Measurements from ENCODE around the gene HOXC4. TPM values are rescaled to one million over a fixed set of nuclear protein-coding genes. Genes with fewer than 3 reads are reported as not detected.

HOXC4 gene
- total and polyA plus RNA-seq, 2 donors (not counting 3 experiments of a cell fraction or from before 2014, with no cell fraction given) = 0.06 to 0.58 TPM

- dilution Hi-C loops (cut with MboI; ENCODE audit: extremely low pct_ligation_motif_present, low sequenced_read_pairs) = no loop called here
- no peak overlapping the region for H2AFZ ChIP-seq (ENCODE audit: low read depth, low read length)
- no peak overlapping the region for H3K9ac ChIP-seq (replicated peaks; ENCODE audit: extremely low read depth, insufficient read depth, low read length)
- no peak for TF ChIP-seq MAX (IDR thresholded peaks at IDR 0.05; ENCODE audit: insufficient read depth, insufficient read length)
- TF ChIP-seq CTCF (IDR thresholded peaks at IDR 0.05; ENCODE audit: extremely low read depth in 1 of 2, insufficient read depth in 1 of 2, low read depth in 1 of 2, low read length in 2 of 2) = no peak
- no peak for TF ChIP-seq EZH2 (IDR thresholded peaks at IDR 0.05; ENCODE audit: borderline replicate concordance, low read depth, low read length, severe bottlenecking)
- TF ChIP-seq FOS (IDR thresholded peaks at IDR 0.05; ENCODE audit: borderline replicate concordance, insufficient read depth, low read length) = no peak
- TF ChIP-seq GATA2 (IDR thresholded peaks at IDR 0.05; ENCODE audit: insufficient read depth, insufficient read length, low read depth, low read length) = no peak
- no peak for TF ChIP-seq POLR2A (IDR thresholded peaks at IDR 0.05; ENCODE audit: low read depth, low read length)
- no peak for TF ChIP-seq JUN (IDR thresholded peaks at IDR 0.05; ENCODE audit: borderline replicate concordance, insufficient read depth, insufficient read length, low read depth)
- no peak for TF ChIP-seq MYC (IDR thresholded peaks at IDR 0.05; ENCODE audit: low read depth, low read length)
- TF ChIP-seq POLR2AphosphoS5 (IDR thresholded peaks at IDR 0.05; ENCODE audit: insufficient read depth, low read depth, low read length) = no peak
- H3K9me1 ChIP-seq (replicated peaks; ENCODE audit: control insufficient read depth, extremely low read depth, insufficient read depth, low read length) = no peaks in the 10 kb centered on the region
- no peak overlapping the region for H3K4me3 ChIP-seq (replicated peaks in 1 of 3; ENCODE audit: insufficient read depth in 1 of 3, low read depth in 1 of 3, low read length in 3 of 3)
- no peaks in the 10 kb centered on the region for H3K79me2 ChIP-seq (ENCODE audit: control insufficient read depth, insufficient read depth, low read length)
- no peak overlapping the region for H3K4me2 ChIP-seq (ENCODE audit: insufficient read depth, low read length)
- DNase-seq (ENCODE audit: low read depth, low spot score) = no peak
- POLR2A ChIA-PET = no interaction called here
- no peaks in the 10 kb centered on the region for H3K36me3 ChIP-seq (ENCODE audit: control insufficient read depth in 2 of 2, extremely low read depth in 1 of 2, insufficient read depth in 2 of 2, low read length in 2 of 2)
- CTCF ChIA-PET = interaction anchor here (0.9 to 2.1 kb wide), 5 partner anchors 8 to 184 kb away, joined by 4 to 19 read pairs (median 5); partner anchors contain the start of gene HOXC5
- no peak for FAIRE-seq
- peaks cover 3% of the 10 kb centered on the region for H3K4me1 ChIP-seq (ENCODE audit: control insufficient read depth, extremely low read depth, insufficient read depth, low read length)
- H3K27ac ChIP-seq (ENCODE audit: insufficient read depth, low read depth, low read length) = no peak overlapping the region
- intact Hi-C loops (cut with micrococcal nuclease) = no loop called here
- H3K9me3 ChIP-seq (replicated peaks; ENCODE audit: control insufficient read depth, insufficient read depth, low read length) = no peaks in the 10 kb centered on the region
- peaks cover 85 to 96% of the 10 kb centered on the region in 2 experiments for H3K27me3 ChIP-seq (ENCODE audit: control insufficient read depth in 2 of 2, insufficient read depth in 2 of 2, low read length in 2 of 2)
- no peaks in the 10 kb centered on the region for H4K20me1 ChIP-seq (replicated peaks; ENCODE audit: control insufficient read depth, extremely low read depth, insufficient read depth, low read length)
- no TSS peak for BruUV-seq (replicated peaks)
These were observed 29.5 kb upstream of the HOXC4 start for GRCh38 chr12:54024127-54024526.
